Thoracic aorta (tissue), 2 donors: ENCODE measurements around the gene ZBTB4. TPM values are rescaled to one million over a fixed set of nuclear protein-coding genes. Genes with fewer than 3 reads are reported as not detected.

Source experiments
- ATAC-seq: fragments of 150-250 bp; one replicate; pipeline ENCODE4 v1.8.0; 2017; ENCODE audit warnings: low read depth; ENCODE audit not compliant: insufficient number of reproducible peaks, low FRiP score
- DNase-seq: peaks from one replicate; pipeline ENCODE4 v3.0.0-alpha.2; 2020; ENCODE audit warnings: low spot score
- H3K27ac ChIP-seq, 2 donors: fragments of 200-600 bp; sonication (generic); 1 replicate in 1 of 2; 2 replicates in 1 of 2; pipeline ENCODE4 v1.5.1; 2016; ENCODE audit warnings: mild to moderate bottlenecking in 2 of 2, moderate library complexity in 2 of 2
- H3K27me3 ChIP-seq: fragments of 200-600 bp; sonication (generic); replicated peaks from 2 replicates; pipeline ENCODE4 v1.6.0; 2016; ENCODE audit warnings: mild to moderate bottlenecking; ENCODE audit not compliant: insufficient read depth
- H3K36me3 ChIP-seq: fragments of 200-600 bp; sonication (generic); one replicate; pipeline ENCODE4 v1.5.1; 2016
- H3K4me1 ChIP-seq, 2 donors: fragments of 200-600 bp; sonication (generic); 1 replicate in 1 of 2; 2 replicates in 1 of 2; pipeline versions ENCODE4 v1.5.1 to v1.6.0; 2016; ENCODE audit warnings: low read depth in 2 of 2, mild to moderate bottlenecking in 1 of 2; ENCODE audit not compliant: control insufficient read depth in 1 of 2
- H3K4me3 ChIP-seq: fragments of 200-600 bp; sonication (generic); 2 replicates; pipeline ENCODE4 v1.5.1; 2016; ENCODE audit warnings: mild to moderate bottlenecking
- H3K9me3 ChIP-seq: fragments of 200-600 bp; sonication (generic); 2 replicates; pipeline ENCODE4 v1.5.1; 2016
- total RNA-seq, 2 donors: library from RNA; depleted of rRNA; stranded (reverse); fragments of >200 nt; gene quantifications; one replicate each; pipeline versions ENCODE4 v1.1.0 to v1.2.3, GENCODE V29; 2016
- TF ChIP-seq, protein P1 (sequence below): fragments of 200-600 bp; sonication (generic); IDR thresholded peaks from one replicate; pipeline ENCODE4 v1.5.1; 2019; ENCODE audit warnings: antibody characterized with exemption

ZBTB4 gene
- total RNA-seq, 2 donors from 2014 or later = 56.2 to 72.3 TPM

DNA sequence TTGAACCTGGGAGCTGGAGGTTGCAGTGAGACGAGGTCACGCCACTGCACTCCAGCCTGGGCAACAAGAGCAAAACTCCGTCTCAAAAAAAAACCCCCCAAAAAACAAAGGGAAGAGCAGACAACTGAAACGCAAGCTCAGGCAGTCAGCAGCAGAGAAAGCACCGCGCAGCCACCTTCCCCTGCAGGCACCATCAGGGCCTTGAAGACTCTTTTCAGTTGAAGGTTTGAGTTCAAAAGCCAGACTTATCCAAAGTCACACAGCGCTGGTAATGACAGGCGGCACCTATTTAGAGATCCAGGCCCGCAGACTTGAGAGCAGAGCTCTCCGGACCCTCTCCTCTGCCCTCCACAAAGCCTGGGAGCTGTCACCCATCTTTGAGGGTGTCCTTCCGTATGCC lies 11.1 kb downstream of the ZBTB4 start:
- Histone ChIP-seq H3K9me3 (no peaks in the 10 kb centered on the region), H3K4me1 (peaks cover 8 to 45% of the 10 kb centered on the region in 2 donors), H3K4me3 (no peak overlapping the region), H3K27ac (no peak overlapping the region), H3K27me3 (no peaks in the 10 kb centered on the region), H3K36me3 (peaks cover 15% of the 10 kb centered on the region)
- no peak for ATAC-seq
- DNase-seq = no peak
- TF ChIP-seq, protein P1, sequence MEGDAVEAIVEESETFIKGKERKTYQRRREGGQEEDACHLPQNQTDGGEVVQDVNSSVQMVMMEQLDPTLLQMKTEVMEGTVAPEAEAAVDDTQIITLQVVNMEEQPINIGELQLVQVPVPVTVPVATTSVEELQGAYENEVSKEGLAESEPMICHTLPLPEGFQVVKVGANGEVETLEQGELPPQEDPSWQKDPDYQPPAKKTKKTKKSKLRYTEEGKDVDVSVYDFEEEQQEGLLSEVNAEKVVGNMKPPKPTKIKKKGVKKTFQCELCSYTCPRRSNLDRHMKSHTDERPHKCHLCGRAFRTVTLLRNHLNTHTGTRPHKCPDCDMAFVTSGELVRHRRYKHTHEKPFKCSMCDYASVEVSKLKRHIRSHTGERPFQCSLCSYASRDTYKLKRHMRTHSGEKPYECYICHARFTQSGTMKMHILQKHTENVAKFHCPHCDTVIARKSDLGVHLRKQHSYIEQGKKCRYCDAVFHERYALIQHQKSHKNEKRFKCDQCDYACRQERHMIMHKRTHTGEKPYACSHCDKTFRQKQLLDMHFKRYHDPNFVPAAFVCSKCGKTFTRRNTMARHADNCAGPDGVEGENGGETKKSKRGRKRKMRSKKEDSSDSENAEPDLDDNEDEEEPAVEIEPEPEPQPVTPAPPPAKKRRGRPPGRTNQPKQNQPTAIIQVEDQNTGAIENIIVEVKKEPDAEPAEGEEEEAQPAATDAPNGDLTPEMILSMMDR = no peak

DNA sequence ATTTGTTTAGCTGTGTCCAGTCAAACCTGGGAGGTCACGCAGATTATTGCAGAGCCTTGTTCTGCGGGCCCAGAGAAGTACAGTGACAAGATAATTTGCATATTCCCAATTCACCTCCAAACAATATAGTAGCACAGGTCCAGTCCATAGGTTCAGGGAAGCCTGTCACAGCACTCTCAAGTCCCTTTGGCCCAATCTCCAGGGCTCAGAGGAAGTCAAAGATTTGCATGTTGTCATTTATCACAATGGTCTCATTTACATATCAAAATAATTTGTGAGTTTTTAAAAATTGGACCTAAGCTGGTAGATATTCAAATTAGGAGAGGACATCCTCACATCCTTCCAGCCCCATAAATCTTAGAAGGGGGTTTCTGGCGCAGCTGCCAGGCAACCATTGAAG lies 11.9 kb downstream of the ZBTB4 start:
- no peaks in the 10 kb centered on the region for H3K27me3 ChIP-seq
- no peak overlapping the region for H3K4me3 ChIP-seq
- TF ChIP-seq, protein P1 = no peak
- H3K27ac ChIP-seq = peak overlapping the region in 1 of 2 donors; percentile 13
- H3K4me1 ChIP-seq = peaks cover 8 to 44% of the 10 kb centered on the region in 2 donors
- ATAC-seq (no peak), DNase-seq (no peak)
- H3K36me3 ChIP-seq = peaks cover 23% of the 10 kb centered on the region
- H3K9me3 ChIP-seq = no peaks in the 10 kb centered on the region

GRCh38 chr17:7466639-7467341 lies 12.6 kb downstream of the ZBTB4 start:
- TF ChIP-seq, protein P1 = no peak
- peaks cover 8 to 37% of the 10 kb centered on the region in 2 donors for H3K4me1 ChIP-seq
- H3K36me3 ChIP-seq = peaks cover 30% of the 10 kb centered on the region
- H3K27me3 ChIP-seq = no peaks in the 10 kb centered on the region
- H3K9me3 ChIP-seq = no peaks in the 10 kb centered on the region
- no peak overlapping the region for H3K4me3 ChIP-seq
- ATAC-seq = no peak
- DNase-seq = no peak
- H3K27ac ChIP-seq = peak overlapping the region in 1 of 2 donors; percentile 13

- Histone ChIP-seq H3K27me3 (no peaks in the 10 kb centered on the region), H3K4me1 (peaks cover 8 to 34% of the 10 kb centered on the region in 2 donors), H3K27ac (peak overlapping the region in 1 of 2 donors; percentile 13), H3K9me3 (no peaks in the 10 kb centered on the region), H3K36me3 (peaks cover 33% of the 10 kb centered on the region), H3K4me3 (no peak overlapping the region)
- ATAC-seq (no peak), DNase-seq (no peak)
- TF ChIP-seq, protein P1 = no peak
Observed at GRCh38 chr17:7466318-7466638, 13.2 kb downstream of the ZBTB4 start.

DNA sequence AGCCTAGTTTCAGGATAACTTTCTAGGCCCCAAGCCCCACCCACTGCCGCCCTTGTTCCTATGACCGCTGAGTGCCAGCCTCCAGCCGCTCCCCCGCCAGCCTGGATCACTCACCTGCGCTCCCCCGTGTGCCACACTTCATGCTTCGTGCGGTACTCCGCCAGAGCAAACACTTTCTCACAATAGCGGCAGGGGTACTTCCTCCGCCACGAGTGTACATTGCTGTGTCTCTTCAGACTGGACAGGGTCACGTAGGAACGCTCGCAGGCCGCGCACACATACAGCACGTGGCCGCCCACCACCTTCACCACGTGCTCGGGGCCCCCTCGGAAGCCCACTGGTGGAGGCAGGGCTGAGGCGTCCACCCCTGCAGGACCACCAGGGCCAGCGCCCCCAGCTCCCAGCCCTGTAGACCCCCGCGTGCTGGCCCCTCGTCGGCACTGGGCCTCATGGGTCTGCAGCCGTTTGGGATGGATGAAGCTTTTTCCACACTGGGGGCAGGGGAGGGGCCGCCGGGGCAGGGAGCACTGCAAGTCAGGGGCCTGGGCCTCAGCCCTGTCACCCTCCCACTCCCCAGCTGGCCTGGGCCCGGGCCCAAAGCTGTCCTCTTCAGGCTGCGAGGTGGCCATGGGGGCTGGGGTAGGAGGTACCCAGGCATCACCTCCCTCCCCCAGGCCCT lies 13.7 kb downstream of the ZBTB4 start:
- DNase-seq = no peak
- no peak overlapping the region for H3K4me3 ChIP-seq
- H3K27ac ChIP-seq = no peak overlapping the region
- H3K4me1 ChIP-seq = peaks cover 6 to 32% of the 10 kb centered on the region in 2 donors
- no peaks in the 10 kb centered on the region for H3K27me3 ChIP-seq
- ATAC-seq = no peak
- H3K9me3 ChIP-seq = no peaks in the 10 kb centered on the region
- peaks cover 37% of the 10 kb centered on the region for H3K36me3 ChIP-seq
- TF ChIP-seq, protein P1 = no peak
